ENCODE measurements around the gene SLC38A8.

GRCh38 chr16:83971165-83972130 is 71.1 kb downstream of the SLC38A8 start:
- no peak for TF ChIP-seq POLR2AphosphoS5 (IDR thresholded peaks at IDR 0.05; ENCODE audit: low read depth, low read length)
- no peak for TF ChIP-seq CTCF (IDR thresholded peaks at IDR 0.05)
- no peak for TF ChIP-seq REST (IDR thresholded peaks at IDR 0.05; ENCODE audit: insufficient read depth in 1 of 2, low read depth in 2 of 2, low read length in 1 of 2)
- TF ChIP-seq TCF7L2 (IDR thresholded peaks at IDR 0.05; ENCODE audit: low read depth, low read length), result no peak
- no peak for TF ChIP-seq SIN3A (IDR thresholded peaks at IDR 0.05; ENCODE audit: borderline replicate concordance, insufficient read depth, low read depth, low read length)

Data from Panc1 (cell line).